Erythroblast (primary cell): ENCODE data around the gene ASAP2.

Experiments used
- GATA1 ChIP-seq: IDR thresholded peaks from 2 replicates; pipeline ENCODE4 v1.6.1; 2011; ENCODE audit warnings: low read depth, mild to moderate bottlenecking, control low read depth, low read length, moderate library complexity
- POLR2A ChIP-seq: IDR thresholded peaks from 2 replicates; pipeline ENCODE4 v1.6.1; 2011; ENCODE audit warnings: mild to moderate bottlenecking, low read length

- TF ChIP-seq POLR2A (no peak), GATA1 (no peak)
Observed at GRCh38 chr2:9310377-9310776, 103.8 kb downstream of the ASAP2 start.
